Activated T-helper 1 cell treated with anti-CD3 and anti-CD28 coated beads, Interleukin-12 subunit alpha, Interleukin-12 subunit beta, Interleukin-2, Interleukin-4 antibody, amounts not matched to agents 30 ng/mL and 10 ng/mL and 1 ng/mL, durations not matched to agents 14 hours and 24 hours and 36 hours (primary cell): ENCODE results near the gene CCDC116. TPM values are rescaled to one million over a fixed set of nuclear protein-coding genes. Genes with fewer than 3 reads are reported as not detected.
"Not testable (repeated sequence)": the region's sequence is repeated elsewhere in the genome, so short reads cannot be mapped to it uniquely, and the experiment has no call there.

Source experiments
- DNase-seq: peaks from one replicate; pipeline ENCODE4 v3.0.0; 2021; ENCODE audit warnings: low spot score
- H3K27ac Mint-ChIP-seq: one replicate; pipeline ENCODE4 v1.8.0; 2021; ENCODE audit warnings: mild to moderate bottlenecking, mixed read lengths
- H3K27me3 Mint-ChIP-seq: one replicate; pipeline ENCODE4 v1.8.0; 2022; ENCODE audit warnings: mild to moderate bottlenecking, moderate library complexity, mixed read lengths; ENCODE audit not compliant: insufficient read depth
- H3K36me3 Mint-ChIP-seq: one replicate; pipeline ENCODE4 v1.8.0; 2021; ENCODE audit warnings: low read depth, mixed read lengths
- H3K4me1 Mint-ChIP-seq: one replicate; pipeline ENCODE4 v1.8.0; 2021; ENCODE audit warnings: low read depth, mixed read lengths
- H3K4me3 Mint-ChIP-seq: one replicate; pipeline ENCODE4 v1.8.0; 2021; ENCODE audit warnings: mild to moderate bottlenecking, moderate library complexity, mixed read lengths
- H3K9me3 Mint-ChIP-seq: one replicate; pipeline ENCODE4 v1.8.0; 2021; ENCODE audit warnings: mixed read lengths
- intact Hi-C: fragments of 100-400 bp; cut with micrococcal nuclease; formaldehyde crosslinking; loops from one replicate; pipeline ENCODE4 v1.15.1; 2024
- total RNA-seq: library from RNA; stranded (reverse); gene quantifications from 2 replicates; pipeline ENCODE4 v1.2.3, GENCODE V29; 2022

The CCDC116 gene
- total RNA-seq, 1 donor from 2014 or later, result 0.73 TPM

- Mint-ChIP-seq H3K4me3 (no peak overlapping the region), H3K36me3 (peaks cover 21% of the 10 kb centered on the region), H3K4me1 (peaks cover 8% of the 10 kb centered on the region), H3K27ac (no peak overlapping the region), H3K9me3 (no peaks in the 10 kb centered on the region), H3K27me3 (no peaks in the 10 kb centered on the region)
- DNase-seq, result no peak
- intact Hi-C loops, result no loop called here
Measured at GRCh38 chr22:21615731-21616130, 16.8 kb upstream of the CCDC116 start.

- H3K4me1 Mint-ChIP-seq, DNase-seq, H3K27me3 Mint-ChIP-seq, H3K9me3 Mint-ChIP-seq, H3K27ac Mint-ChIP-seq, intact Hi-C loops, H3K4me3 Mint-ChIP-seq: not testable (repeated sequence)
- peaks cover 12% of the 10 kb centered on the region for H3K36me3 Mint-ChIP-seq
Measured at GRCh38 chr22:21617337-21617736, 15.2 kb upstream of the CCDC116 start.

- H3K4me3 Mint-ChIP-seq, result no peak overlapping the region
- intact Hi-C loops, result no loop called here
- DNase-seq, result no peak
- H3K36me3 Mint-ChIP-seq, result peaks cover 9% of the 10 kb centered on the region
- H3K27ac Mint-ChIP-seq, result no peak overlapping the region
- no peaks in the 10 kb centered on the region for H3K27me3 Mint-ChIP-seq
- no peaks in the 10 kb centered on the region for H3K9me3 Mint-ChIP-seq
- peaks cover 7% of the 10 kb centered on the region for H3K4me1 Mint-ChIP-seq
Measured at GRCh38 chr22:21621025-21621424, 11.5 kb upstream of the CCDC116 start.

- no peaks in the 10 kb centered on the region for H3K27me3 Mint-ChIP-seq
- DNase-seq, result no peak
- peaks cover 16% of the 10 kb centered on the region for H3K4me1 Mint-ChIP-seq
- intact Hi-C loops, result no loop called here
- no peaks in the 10 kb centered on the region for H3K9me3 Mint-ChIP-seq
- peaks cover 15% of the 10 kb centered on the region for H3K36me3 Mint-ChIP-seq
- H3K4me3 Mint-ChIP-seq, result no peak overlapping the region
- no peak overlapping the region for H3K27ac Mint-ChIP-seq
Measured at GRCh38 chr22:21622011-21622918, 10.3 kb upstream of the CCDC116 start.

- Mint-ChIP-seq H3K4me3 (no peak overlapping the region), H3K4me1 (peaks cover 22% of the 10 kb centered on the region), H3K27me3 (no peaks in the 10 kb centered on the region), H3K9me3 (no peaks in the 10 kb centered on the region), H3K36me3 (peaks cover 24% of the 10 kb centered on the region), H3K27ac (no peak overlapping the region)
- no peak for DNase-seq
- intact Hi-C loops, result no loop called here
Measured at GRCh38 chr22:21622919-21623647, 9.5 kb upstream of the CCDC116 start.

- Mint-ChIP-seq H3K9me3 (no peaks in the 10 kb centered on the region), H3K4me1 (peaks cover 25% of the 10 kb centered on the region), H3K36me3 (peaks cover 27% of the 10 kb centered on the region), H3K4me3 (no peak overlapping the region), H3K27me3 (no peaks in the 10 kb centered on the region), H3K27ac (no peak overlapping the region)
- DNase-seq, result no peak
- intact Hi-C loops, result no loop called here
Measured at GRCh38 chr22:21623648-21623970, 9.0 kb upstream of the CCDC116 start.

GRCh38 chr22:21624120-21624879 is 8.3 kb upstream of the CCDC116 start:
- no peaks in the 10 kb centered on the region for H3K27me3 Mint-ChIP-seq
- no peak for DNase-seq
- H3K4me3 Mint-ChIP-seq, result no peak overlapping the region

GRCh38 chr22:21624880-21625791 is 7.4 kb upstream of the CCDC116 start:
- Mint-ChIP-seq H3K9me3 (no peaks in the 10 kb centered on the region), H3K36me3 (peaks cover 29% of the 10 kb centered on the region), H3K4me1 (peaks cover 25% of the 10 kb centered on the region), H3K27me3 (no peaks in the 10 kb centered on the region), H3K4me3 (no peak overlapping the region), H3K27ac (peak overlapping the region; percentile 55)
- intact Hi-C loops, result loop anchor here (5.0 kb wide), 1 partner anchor 112 kb away; the partner anchor contains the start of gene YPEL1
- no peak for DNase-seq

More at GRCh38 chr22:21624120-21624879, 8.3 kb upstream of the CCDC116 start:
- H3K4me1 Mint-ChIP-seq, result peaks cover 25% of the 10 kb centered on the region
- intact Hi-C loops, result no loop called here
- peak overlapping the region; percentile 55 for H3K27ac Mint-ChIP-seq
- peaks cover 29% of the 10 kb centered on the region for H3K36me3 Mint-ChIP-seq
- no peaks in the 10 kb centered on the region for H3K9me3 Mint-ChIP-seq

GRCh38 chr22:21626073-21626734 is 6.4 kb upstream of the CCDC116 start:
- H3K27me3 Mint-ChIP-seq, result no peaks in the 10 kb centered on the region
- H3K4me3 Mint-ChIP-seq, result peak overlapping the region; percentile 61
- peak overlapping the region; percentile 31 for H3K27ac Mint-ChIP-seq
- H3K36me3 Mint-ChIP-seq, result peaks cover 29% of the 10 kb centered on the region
- H3K4me1 Mint-ChIP-seq, result peaks cover 33% of the 10 kb centered on the region
- no peak for DNase-seq
- H3K9me3 Mint-ChIP-seq, result no peaks in the 10 kb centered on the region
- intact Hi-C loops, result loop anchor here (5.0 kb wide), 1 partner anchor 111 kb away; the partner anchor contains the start of gene YPEL1

- Mint-ChIP-seq H3K4me3 (peak overlapping the region; percentile 89), H3K27me3 (no peaks in the 10 kb centered on the region), H3K4me1 (peaks cover 35% of the 10 kb centered on the region), H3K27ac (peak overlapping the region; percentile 31), H3K9me3 (no peaks in the 10 kb centered on the region), H3K36me3 (peaks cover 29% of the 10 kb centered on the region)
- intact Hi-C loops, result loop anchor here (5.0 kb wide), 1 partner anchor 110 kb away; the partner anchor contains the start of gene YPEL1
- no peak for DNase-seq
Measured at GRCh38 chr22:21626735-21627469, 5.7 kb upstream of the CCDC116 start.
